ENCODE results near the gene UCP3.

The UCP3 gene

DNA sequence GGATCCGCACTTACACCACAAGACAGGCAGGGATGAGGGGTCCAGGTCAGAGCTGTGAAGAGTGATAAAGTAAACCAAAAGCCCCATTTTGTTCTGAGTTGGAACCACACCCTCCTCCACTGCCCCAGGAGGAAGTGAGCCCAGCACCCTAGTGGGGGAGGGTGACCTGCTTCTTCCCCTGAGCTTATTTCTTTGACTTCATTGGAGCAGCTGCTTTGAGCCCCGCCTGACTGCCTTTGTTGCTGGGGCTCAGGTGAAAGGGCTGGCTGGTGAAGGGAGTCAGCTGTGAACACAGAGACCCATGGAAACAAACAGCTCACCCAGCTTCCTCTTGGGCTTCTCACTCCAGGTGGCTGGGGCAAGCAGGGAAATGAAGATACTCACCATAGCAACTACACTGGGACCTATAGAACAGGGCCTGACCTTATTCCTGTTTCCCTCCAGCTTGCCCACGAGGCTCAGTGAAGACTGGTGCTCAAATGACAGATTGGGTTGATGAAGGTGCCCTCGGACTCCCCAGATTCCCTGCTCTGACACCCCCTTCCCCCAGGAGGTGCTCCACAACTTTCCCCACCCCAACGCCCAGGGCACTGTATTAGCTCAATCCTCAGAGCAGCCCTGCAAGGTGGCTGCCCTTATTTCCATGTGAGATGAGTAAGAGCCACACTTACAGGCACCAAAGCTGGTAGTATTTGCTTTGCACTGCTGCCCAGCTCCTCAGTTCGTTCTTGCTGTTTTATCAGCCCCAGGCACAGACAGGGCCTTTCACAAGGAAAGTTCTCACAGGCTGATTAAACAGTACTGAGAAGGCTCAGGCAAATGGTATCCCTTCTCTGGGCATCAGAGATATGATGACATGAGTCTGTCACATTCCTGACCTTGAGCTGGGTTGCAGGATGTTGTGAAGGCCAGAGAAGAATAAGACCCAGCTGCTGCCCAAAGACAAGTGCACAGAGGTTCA lies 28.6 kb downstream of the UCP3 start:
- in situ Hi-C loops (cut with MboI; ENCODE audit: low sequenced_read_pairs), result no loop called here

- in situ Hi-C loops (cut with MboI; ENCODE audit: low sequenced_read_pairs), result no loop called here
Measured at GRCh38 chr11:73978576-73979086, 30.3 kb downstream of the UCP3 start.

GRCh38 chr11:73977856-73978519 lies 30.9 kb downstream of the UCP3 start:
- in situ Hi-C loops (cut with MboI; ENCODE audit: low sequenced_read_pairs), result no loop called here

DNA sequence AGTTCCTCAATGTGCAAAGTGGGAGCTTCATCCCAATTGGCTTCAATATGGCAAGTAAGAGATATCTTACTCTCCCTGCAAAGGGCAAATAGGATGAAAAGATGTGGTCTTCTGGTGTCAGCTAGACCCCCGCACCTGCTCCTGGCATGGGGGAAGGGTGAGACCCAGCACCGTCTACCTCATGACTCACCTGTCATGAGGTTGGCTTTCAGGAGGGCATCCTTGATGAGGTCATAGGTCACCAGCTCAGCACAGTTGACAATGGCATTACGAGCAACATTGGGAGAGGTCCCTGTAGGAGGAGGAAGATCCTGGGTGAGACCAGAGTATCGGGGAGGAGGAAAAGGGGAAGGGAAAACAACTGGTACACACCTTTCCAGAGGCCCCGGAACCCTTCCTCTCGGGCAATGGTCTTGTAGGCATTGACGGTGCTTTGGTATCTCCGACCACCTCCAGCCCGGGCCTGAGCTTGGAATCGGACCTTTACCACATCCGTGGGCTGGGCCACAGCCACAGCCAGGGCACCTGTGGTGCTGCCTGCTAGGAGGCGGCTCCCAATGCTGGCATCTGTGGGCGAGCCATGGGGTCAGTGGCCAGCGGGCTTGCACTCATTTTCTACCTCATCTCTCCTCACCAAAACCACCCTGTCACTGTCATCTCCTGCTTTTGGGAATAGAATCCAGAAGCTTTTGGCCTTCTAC lies 32.3 kb downstream of the UCP3 start:
- in situ Hi-C loops (cut with MboI; ENCODE audit: low sequenced_read_pairs), result no loop called here

GRCh38 chr11:73975479-73975757 lies 33.5 kb downstream of the UCP3 start:
- in situ Hi-C loops (cut with MboI; ENCODE audit: low sequenced_read_pairs), result no loop called here

DNA sequence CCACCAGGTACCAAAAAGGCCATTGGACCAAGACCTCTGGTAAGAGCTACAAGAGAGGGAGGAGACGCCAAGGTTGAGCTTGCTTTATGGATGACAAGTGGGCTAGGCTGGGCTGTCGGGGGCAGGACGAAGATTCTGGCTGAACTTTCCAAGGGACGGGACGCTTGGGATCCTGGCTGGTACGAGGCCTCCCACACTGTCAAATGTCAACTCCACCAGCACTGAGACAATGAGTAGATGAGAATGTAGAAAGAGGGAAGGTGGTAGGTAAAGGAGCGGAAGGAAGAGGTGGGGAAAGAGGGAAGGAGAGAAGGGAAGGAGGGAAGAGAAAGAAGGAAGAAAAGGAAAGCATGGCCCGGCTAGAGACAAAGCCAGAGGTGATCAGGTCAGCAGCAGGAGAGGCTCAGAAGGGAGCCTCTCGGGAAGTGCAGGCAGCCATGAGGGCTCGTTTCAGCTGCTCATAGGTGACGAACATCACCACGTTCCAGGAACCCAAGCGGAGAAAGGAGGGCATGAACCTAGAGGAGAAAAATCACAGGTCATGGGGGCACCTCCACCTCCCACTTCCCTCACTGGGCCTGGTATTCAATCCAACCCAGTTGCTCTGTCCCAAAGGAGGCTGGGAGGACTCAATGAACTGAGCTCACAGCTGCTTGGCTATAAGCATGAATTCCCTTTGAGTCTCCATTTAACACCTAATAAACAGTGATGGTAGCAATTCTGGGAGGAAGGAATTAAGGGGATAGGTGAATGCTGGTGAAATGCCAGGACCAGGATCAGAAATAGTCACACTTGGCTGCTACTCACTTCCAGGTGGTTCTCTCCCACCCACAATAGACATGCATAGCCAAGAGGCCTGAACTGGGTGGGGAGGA lies 34.0 kb downstream of the UCP3 start:
- in situ Hi-C loops (cut with MboI; ENCODE audit: low sequenced_read_pairs), result no loop called here

GRCh38 chr11:73972620-73973449 lies 36.0 kb downstream of the UCP3 start:
- in situ Hi-C loops (cut with MboI; ENCODE audit: low sequenced_read_pairs), result no loop called here

DNA sequence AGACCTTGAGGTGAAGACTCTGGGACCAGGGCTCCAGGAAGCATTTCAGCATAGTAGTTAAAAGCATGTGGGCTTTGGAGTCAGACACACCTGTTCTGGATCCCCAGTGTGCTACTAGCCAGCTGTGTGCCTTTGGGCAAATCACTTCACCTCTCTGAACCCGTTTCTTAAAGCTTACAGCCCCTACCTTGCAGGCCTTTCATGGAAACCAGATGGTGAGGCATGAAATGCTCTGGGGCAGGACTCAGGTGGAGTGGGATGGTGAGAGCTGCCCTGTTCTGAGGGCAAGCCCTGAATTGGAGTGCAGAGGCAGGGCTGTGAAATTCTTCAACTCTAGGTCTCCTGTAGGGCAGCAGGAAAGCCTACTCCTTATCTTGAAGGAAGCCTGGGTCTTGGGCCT lies 36.7 kb downstream of the UCP3 start:
- in situ Hi-C loops (cut with MboI; ENCODE audit: low sequenced_read_pairs), result no loop called here

DNA sequence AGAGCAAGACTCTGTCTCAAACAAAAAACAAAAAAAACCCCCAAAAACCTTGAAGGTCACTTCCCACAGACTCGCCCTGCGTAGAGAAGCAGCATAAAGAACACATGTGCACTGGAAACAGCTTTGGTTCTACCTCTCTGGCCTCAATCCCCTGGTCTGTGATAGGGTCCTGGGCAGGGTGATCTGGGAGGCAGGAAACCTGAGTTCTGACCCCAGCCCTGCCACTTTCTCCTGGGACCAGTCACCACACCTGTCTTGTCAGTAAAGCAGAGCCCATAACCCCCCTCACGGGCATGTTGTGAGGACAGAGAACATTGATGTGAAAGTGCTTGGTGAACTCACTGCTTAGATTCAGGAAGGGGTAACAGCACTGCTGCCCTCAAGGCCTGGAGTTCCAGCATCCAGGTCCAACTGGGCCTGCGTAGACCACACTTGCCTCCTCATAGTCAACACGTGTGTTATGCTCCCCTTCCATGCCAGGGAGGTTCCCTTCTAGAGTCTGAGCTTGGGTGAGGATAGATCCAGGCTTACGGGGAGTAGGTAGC lies 37.6 kb downstream of the UCP3 start:
- in situ Hi-C loops (cut with MboI; ENCODE audit: low sequenced_read_pairs), result no loop called here

DNA sequence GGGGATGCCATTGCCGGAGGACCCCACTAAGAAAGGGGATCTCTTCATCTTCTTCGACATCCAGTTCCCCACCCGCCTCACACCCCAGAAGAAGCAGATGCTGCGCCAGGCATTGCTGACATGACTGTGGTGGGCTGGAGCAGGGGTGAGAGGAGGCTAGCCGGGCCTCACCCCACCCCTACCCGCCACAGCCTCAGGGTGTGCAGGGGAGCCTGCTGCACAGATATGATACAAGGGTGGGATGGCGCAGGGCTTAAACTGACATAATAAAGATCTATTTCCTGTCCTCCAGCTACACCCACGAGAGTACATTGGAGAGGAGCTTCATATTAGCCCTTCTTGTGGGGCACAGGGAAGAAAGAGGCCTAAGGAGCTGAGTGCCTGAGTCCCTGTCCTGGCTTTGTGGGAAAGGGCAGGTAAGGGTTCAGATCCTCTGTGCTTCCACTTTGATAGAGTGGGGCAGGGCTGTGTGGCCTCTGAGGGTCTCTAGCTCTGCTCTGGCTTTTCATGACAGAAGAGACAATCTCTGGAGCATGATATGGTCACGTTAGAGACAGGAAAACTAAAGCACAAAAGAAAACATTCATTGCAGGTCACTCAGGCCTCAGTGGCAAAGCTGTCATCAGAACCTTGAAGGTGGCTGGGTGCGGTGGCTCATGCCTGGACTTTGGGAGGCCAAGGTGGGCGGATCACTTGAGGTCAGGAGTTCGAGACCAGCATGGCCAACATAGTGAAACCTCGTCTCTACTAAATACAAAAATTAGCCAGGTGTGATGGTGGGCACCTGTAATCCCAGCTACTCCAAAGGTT lies 38.7 kb downstream of the UCP3 start:
- in situ Hi-C loops (cut with MboI; ENCODE audit: low sequenced_read_pairs), result no loop called here

DNA sequence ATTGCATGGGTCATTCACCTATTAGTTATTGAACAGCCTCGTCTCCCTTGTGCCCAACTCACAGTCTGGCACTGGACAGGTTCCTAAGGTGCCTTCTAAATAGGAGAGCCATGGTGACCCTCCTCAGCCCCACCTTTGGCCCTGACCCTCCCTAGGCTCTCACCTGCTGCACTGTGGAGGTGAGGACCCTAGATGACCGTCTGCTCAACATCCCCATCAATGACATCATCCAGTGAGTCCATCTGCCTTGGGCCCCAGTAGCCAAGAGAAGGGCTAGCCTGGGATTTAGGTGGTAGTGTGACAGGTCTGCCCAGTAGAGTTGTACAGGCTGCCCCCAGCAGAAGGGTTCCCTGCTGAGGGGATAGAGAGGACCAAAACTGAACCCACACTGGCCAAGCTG lies 39.8 kb downstream of the UCP3 start:
- in situ Hi-C loops (cut with MboI; ENCODE audit: low sequenced_read_pairs), result no loop called here

DNA sequence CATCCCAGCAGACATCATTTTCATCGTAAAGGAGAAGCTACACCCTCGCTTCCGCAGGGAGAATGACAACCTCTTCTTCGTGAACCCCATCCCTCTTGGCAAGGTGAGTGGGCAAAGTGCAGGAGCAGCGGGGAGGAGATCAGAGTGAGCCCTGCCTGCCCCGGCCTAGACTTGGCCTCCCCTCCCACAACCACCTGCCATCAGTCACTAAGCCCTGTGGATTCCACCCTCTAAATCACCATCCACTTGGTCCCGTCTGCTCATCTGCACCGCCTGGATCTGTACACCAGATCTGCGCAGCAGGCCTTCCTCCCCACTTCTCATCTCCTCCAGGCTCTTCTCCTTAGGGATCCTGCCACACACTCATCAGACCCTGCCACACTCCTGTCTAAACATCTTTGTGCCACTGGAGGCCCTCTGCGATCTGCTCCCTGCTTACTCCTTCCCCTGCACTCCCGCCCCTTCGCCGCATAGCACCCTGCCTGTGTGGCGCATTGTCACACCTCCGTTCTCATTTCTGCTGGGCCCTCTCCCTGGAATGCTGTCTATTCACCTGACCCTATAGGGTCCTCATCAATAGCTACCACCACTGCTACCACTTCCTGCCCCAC lies 40.4 kb downstream of the UCP3 start:
- in situ Hi-C loops (cut with MboI; ENCODE audit: low sequenced_read_pairs), result no loop called here

GRCh38 chr11:73965764-73966121 lies 43.1 kb downstream of the UCP3 start:
- in situ Hi-C loops (cut with MboI; ENCODE audit: low sequenced_read_pairs), result no loop called here

GRCh38 chr11:73965076-73965763 lies 43.7 kb downstream of the UCP3 start:
- in situ Hi-C loops (cut with MboI; ENCODE audit: low sequenced_read_pairs), result no loop called here

- in situ Hi-C loops (cut with MboI; ENCODE audit: low sequenced_read_pairs), result no loop called here
Measured at GRCh38 chr11:73963861-73964260, 45.0 kb downstream of the UCP3 start.

DNA sequence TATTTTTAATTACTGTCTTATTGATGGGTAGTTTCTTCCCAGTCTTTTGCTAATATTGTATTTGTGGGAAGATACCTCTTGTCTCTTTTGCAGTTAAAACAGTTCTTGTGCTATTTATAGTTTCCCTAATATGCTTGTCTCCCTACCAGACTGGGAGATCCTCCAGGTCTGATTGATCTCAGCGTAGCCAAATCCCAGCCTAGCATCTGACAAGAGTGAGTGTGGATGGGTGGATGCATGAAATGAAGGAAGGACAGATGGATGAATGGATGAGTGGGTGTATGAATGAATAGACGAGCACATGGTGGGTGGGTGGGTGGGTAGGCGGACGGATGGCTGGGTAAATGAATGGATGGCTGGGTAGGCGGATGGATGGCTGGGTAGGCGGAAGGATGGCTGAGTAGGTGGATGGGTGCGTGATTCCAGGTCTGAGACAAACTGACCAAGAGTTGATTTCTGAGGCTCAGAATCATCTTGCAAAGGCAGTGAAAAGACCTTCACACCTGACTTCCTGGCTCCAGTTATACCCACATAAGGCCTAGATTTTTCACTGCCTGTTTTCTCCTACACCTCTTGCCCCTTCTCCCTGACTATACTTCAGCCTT lies 46.7 kb downstream of the UCP3 start:
- in situ Hi-C loops (cut with MboI; ENCODE audit: low sequenced_read_pairs), result no loop called here

- in situ Hi-C loops (cut with MboI; ENCODE audit: low sequenced_read_pairs), result no loop called here
Measured at GRCh38 chr11:73961321-73961720, 47.6 kb downstream of the UCP3 start.

Measured in hTERT RPE-1 (cell line).